GM10266 (cell line): ENCODE data around the gene HMX2.

Experiments
- DNase-seq: peaks from one replicate; pipeline ENCODE4 v3.0.0; 2012; ENCODE audit errors: extremely low spot score
- TF ChIP-seq, protein P1 (sequence below): IDR thresholded peaks from 2 replicates; pipeline ENCODE4 v1.5.1; 2012; ENCODE audit warnings: mild to moderate bottlenecking, low read depth; ENCODE audit not compliant: control insufficient read depth, insufficient read depth; ENCODE audit errors: missing control alignments

Gene HMX2

DNA sequence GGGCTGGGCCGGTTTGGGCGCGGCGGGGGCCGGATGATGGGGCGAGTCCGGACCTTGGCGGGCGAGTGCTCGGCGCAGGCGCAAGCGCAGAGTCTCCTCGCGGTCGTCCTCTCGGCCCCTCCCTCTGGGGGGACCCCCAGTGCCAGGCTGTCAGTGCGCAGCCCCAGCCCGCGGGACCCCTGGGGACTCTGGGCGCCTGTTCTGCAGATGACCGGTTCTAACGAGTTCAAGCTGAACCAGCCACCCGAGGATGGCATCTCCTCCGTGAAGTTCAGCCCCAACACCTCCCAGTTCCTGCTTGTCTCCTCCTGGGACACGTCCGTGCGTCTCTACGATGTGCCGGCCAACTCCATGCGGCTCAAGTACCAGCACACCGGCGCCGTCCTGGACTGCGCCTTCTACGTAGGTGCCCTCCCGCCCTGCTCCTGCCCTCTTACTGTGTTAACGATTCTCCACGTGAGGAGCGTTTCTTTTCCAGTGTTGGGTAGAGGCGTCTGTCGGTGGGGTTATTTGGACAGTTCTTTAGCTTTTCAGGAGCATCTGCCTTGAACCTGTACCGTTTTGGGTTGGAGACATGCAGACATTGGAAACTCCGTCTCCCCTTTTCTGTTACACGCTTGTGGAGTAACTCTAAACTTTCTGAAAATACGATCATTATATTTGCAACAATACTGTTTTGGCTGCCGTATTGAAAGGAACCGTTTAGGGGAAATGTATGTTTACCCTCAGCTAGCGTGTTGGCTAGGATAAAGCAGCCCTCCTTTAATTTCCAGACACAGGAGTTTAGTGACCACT is 7.0 kb downstream of the HMX2 start:
- TF ChIP-seq, protein P1, sequence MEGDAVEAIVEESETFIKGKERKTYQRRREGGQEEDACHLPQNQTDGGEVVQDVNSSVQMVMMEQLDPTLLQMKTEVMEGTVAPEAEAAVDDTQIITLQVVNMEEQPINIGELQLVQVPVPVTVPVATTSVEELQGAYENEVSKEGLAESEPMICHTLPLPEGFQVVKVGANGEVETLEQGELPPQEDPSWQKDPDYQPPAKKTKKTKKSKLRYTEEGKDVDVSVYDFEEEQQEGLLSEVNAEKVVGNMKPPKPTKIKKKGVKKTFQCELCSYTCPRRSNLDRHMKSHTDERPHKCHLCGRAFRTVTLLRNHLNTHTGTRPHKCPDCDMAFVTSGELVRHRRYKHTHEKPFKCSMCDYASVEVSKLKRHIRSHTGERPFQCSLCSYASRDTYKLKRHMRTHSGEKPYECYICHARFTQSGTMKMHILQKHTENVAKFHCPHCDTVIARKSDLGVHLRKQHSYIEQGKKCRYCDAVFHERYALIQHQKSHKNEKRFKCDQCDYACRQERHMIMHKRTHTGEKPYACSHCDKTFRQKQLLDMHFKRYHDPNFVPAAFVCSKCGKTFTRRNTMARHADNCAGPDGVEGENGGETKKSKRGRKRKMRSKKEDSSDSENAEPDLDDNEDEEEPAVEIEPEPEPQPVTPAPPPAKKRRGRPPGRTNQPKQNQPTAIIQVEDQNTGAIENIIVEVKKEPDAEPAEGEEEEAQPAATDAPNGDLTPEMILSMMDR = no peak
- peak; percentile 73 for DNase-seq

DNA sequence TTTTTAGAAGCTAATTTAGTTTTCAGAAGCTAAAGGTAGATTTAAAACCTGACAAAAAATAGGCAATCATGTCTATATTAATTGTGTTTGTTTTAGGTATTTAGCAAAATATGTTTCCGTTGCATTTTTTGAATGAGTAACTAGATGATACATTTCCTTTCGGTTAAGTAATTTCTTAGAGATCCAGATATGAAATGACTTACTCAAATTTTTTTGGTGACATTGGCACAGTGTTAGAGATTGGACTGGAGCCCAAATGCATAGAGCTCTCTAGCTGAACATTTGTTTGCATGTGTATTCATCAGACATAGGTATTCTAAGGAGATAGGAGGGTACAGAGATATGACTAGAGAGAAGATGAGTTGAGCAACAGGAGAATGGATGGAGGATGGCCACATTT is 8.1 kb downstream of the HMX2 start:
- TF ChIP-seq, protein P1 = no peak
- no peak for DNase-seq

DNA sequence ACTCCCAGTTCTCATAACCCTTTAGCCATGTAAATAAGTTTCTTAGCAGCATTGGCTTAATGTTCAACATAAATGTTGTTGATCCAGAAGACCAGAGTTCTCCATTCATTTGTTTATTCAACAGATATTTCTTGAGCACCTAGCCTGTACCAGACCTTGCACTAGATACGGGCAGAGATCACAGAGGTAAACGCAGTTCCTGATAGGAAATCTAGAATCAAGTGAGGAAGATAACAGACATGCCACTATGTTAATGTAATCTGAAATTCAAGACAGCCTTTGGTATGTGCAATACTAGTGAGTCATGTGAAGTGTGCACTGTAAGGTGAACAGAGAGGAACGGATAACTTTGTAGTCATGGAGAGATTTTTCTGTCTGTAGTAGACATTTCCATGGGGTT is 9.3 kb downstream of the HMX2 start:
- TF ChIP-seq, protein P1 = no peak
- no peak for DNase-seq

DNA sequence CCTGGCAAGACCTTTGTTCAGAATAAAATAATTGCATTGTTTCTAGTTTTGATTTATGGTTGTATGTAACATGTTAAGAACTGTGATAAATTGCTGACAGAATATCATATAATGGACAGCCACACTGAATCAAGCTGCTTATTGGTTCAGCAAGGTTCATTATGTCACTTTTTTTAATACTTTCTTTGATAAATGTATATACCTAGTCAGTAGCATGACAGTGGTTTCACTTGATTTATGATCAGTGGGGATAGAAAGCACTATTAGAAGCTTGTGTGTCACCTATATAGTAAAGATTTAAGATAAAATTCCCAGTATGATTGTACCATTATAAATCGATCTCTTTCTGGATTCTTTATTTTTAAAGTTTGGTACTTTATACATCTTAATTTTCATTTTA is 10.7 kb downstream of the HMX2 start:
- DNase-seq = no peak

DNA sequence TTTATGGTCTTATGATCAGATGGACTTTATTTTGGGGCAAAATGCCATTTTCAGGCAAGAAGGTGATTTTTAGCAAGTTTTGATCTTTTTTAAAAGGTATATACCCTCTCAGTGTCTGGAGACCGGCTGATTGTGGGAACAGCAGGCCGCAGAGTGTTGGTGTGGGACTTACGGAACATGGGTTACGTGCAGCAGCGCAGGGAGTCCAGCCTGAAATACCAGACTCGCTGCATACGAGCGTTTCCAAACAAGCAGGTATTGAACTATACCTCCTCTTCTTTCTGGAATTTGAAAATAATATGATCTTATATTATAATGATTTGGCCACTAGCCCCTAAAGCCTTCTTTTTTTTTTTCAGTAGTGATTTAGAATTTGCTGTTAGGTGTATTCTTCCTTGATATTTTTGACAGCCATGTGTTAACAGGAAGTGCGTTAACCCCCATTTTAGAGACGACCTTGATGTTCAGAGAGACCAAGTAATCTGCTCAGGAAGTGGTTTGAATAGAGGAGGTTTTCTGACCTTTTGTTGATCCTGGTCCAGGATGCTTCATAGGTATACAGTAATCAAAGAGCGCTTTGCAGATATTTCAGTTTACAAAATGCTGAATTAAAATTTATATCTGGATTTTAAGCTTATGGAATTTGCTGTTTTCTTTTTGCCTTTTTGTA is 12.5 kb downstream of the HMX2 start:
- TF ChIP-seq, protein P1 = no peak
- DNase-seq = no peak

More for the DNA sequence above, 10.7 kb downstream of the HMX2 start:
- TF ChIP-seq, protein P1 = no peak

DNA sequence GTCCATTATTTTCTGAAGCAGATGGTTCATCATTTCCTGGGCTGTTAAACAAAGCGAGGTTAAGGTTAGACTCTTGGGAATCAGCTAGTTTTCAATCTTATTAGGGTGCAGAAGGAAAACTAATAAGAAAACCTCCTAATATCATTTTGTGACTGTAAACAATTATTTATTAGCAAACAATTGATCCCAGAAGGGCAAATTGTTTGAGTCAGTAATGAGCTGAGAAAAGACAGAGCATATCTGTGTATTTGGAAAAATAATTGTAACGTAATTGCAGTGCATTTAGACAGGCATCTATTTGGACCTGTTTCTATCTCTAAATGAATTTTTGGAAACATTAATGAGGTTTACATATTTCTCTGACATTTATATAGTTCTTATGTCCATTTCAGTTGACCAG is 16.4 kb downstream of the HMX2 start:
- no peak for DNase-seq
- TF ChIP-seq, protein P1 = no peak
